GM12891 (cell line): Measurements from ENCODE around the gene SNRPA.

Experiments used
- PAX5 ChIP-seq: IDR thresholded peaks from 2 replicates; pipeline ENCODE4 v1.6.1; 2011; ENCODE audit warnings: low read length, moderate library complexity, mild to moderate bottlenecking; ENCODE audit not compliant: insufficient read depth, severe bottlenecking
- POLR2A ChIP-seq: IDR thresholded peaks from 2 replicates; pipeline ENCODE4 v1.6.1; 2011; ENCODE audit warnings: low read depth, low read length, control low read depth
- POLR2AphosphoS5 ChIP-seq: IDR thresholded peaks from 2 replicates; pipeline ENCODE4 v1.6.1; 2011; ENCODE audit warnings: low read depth, low read length, control low read depth
- POU2F2 ChIP-seq: IDR thresholded peaks from 2 replicates; pipeline ENCODE4 v1.6.1; 2011; ENCODE audit warnings: low read depth, mild to moderate bottlenecking, control low read depth, low read length, moderate library complexity
- SPI1 ChIP-seq: IDR thresholded peaks from 2 replicates; pipeline ENCODE4 v1.6.1; 2011; ENCODE audit warnings: low read depth, low read length, control low read depth
- TAF1 ChIP-seq: IDR thresholded peaks from 2 replicates; pipeline ENCODE4 v1.6.1; 2011; ENCODE audit warnings: low read depth, low read length, control low read depth

DNA sequence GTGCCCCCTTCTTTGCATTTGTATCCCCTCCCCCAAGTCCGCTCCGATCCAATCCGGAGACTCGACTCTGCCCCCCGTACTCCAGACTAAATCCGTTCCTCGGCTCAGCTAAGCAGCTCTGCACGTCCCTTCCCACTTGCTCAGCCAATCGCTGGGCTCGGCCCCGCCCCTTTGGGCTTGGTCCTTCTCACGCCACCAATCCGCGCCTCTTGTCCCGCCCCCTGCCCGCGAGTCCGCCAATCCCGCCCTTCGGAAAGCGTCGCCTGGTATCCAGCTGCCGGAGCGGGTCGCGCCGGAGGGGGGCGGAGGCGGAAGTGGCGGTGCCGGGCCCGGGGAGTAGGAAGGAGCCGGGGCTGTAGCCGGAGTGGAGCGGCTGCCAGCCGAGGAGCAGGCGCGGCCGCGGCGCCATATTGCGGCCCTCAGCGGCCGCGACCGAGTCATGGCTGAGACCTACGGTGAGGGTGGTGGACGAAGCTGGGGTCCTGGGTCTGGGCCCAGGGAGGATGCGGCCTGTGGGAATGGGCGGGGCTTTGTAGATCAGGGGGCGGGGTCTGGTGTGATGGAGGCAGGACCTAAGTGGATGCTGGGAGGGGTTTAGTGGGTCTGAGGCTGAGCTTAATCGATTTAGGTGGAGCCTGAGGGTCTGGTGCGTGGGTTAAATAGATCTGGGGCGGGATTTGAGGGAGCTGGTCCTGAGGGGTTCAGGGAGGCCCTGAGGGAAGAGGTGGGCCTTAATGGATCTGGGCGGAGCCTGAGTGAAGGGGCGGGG is 27.1 kb downstream of the SNRPA start, which contains the start of gene RAB4B:
- TF ChIP-seq POLR2A (peak; percentile 18; the same call in 1 of the 2 replicates), POLR2AphosphoS5 (no peak), TAF1 (no peak), SPI1 (peak; percentile 45), PAX5 (no peak), POU2F2 (peak; percentile 65; the same call in 1 of the 2 replicates)
